Kidney glomerular epithelial cell (primary cell): Measurements from ENCODE around the gene COP1.
"Not testable (repeated sequence)": the region's sequence is repeated elsewhere in the genome, so short reads cannot be mapped to it uniquely, and the experiment has no call there.

Experiments used
- DNase-seq: peaks from one replicate; lab custom pipeline; 2025; lab: John Stamatoyannopoulos, UW

The COP1 gene

GRCh38 chr1:176122282-176122681 lies 84.8 kb downstream of the COP1 start:
- no peak for DNase-seq

- peak; percentile 4 for DNase-seq
These were observed 87.5 kb downstream of the COP1 start for GRCh38 chr1:176119549-176119948.

GRCh38 chr1:176118985-176119384 lies 88.1 kb downstream of the COP1 start:
- DNase-seq, result no peak

- DNase-seq, result no peak
These were observed 95.3 kb downstream of the COP1 start for GRCh38 chr1:176111835-176112234.

- DNase-seq, result no peak
These were observed 96.9 kb downstream of the COP1 start for GRCh38 chr1:176110203-176110602.

GRCh38 chr1:176102768-176103350 lies 104.2 kb downstream of the COP1 start:
- no peak for DNase-seq

GRCh38 chr1:176101951-176102642 lies 105.0 kb downstream of the COP1 start:
- peak; percentile 14 for DNase-seq

GRCh38 chr1:176098560-176098959 lies 108.5 kb downstream of the COP1 start:
- DNase-seq, result no peak

- no peak for DNase-seq
These were observed 111.1 kb downstream of the COP1 start for GRCh38 chr1:176096015-176096414.

GRCh38 chr1:176090766-176091165 lies 116.3 kb downstream of the COP1 start:
- DNase-seq, result no peak

GRCh38 chr1:176087746-176088145 lies 119.3 kb downstream of the COP1 start:
- DNase-seq, result not testable (repeated sequence)

- DNase-seq, result peak; percentile 71
These were observed 133.4 kb downstream of the COP1 start for GRCh38 chr1:176073524-176074157.

- no peak for DNase-seq
These were observed 138.2 kb downstream of the COP1 start for GRCh38 chr1:176068901-176069300.

- DNase-seq, result no peak
These were observed 138.8 kb downstream of the COP1 start for GRCh38 chr1:176068256-176068655.

- DNase-seq, result no peak
These were observed 140.4 kb downstream of the COP1 start for GRCh38 chr1:176066709-176067108.

GRCh38 chr1:176058686-176059085 lies 148.4 kb downstream of the COP1 start:
- DNase-seq, result no peak

- DNase-seq, result no peak
These were observed 150.8 kb downstream of the COP1 start for GRCh38 chr1:176056312-176056711.

GRCh38 chr1:176055398-176055797 lies 151.7 kb downstream of the COP1 start:
- no peak for DNase-seq

GRCh38 chr1:176051902-176052518 lies 155.1 kb downstream of the COP1 start:
- no peak for DNase-seq

- no peak for DNase-seq
These were observed 155.7 kb downstream of the COP1 start for GRCh38 chr1:176051402-176051801.

- DNase-seq, result no peak
These were observed 157.5 kb downstream of the COP1 start for GRCh38 chr1:176049582-176049981.

GRCh38 chr1:176046926-176047325 lies 160.2 kb downstream of the COP1 start:
- no peak for DNase-seq

- DNase-seq, result no peak
These were observed 163.5 kb downstream of the COP1 start for GRCh38 chr1:176043537-176043936.
